T-helper 2 cell treated with Interferon-gamma antibody and Interleukin-4, amounts not matched to agents 5 μg/mL and 100 μg/mL, for 36 hours (primary cell): ENCODE data around the gene DOCK9.

Experiments used
- DNase-seq: peaks from one replicate; pipeline ENCODE4 v3.0.0; 2021; ENCODE audit warnings: low spot score
- H3K27ac Mint-ChIP-seq: one replicate; pipeline ENCODE4 v1.8.0; 2021; ENCODE audit warnings: mild to moderate bottlenecking, mixed read lengths
- H3K27me3 Mint-ChIP-seq: one replicate; pipeline ENCODE4 v1.8.0; 2021; ENCODE audit warnings: low read depth, mixed read lengths
- H3K36me3 Mint-ChIP-seq: one replicate; pipeline ENCODE4 v1.8.0; 2021; ENCODE audit warnings: low read depth, mixed read lengths
- H3K4me1 Mint-ChIP-seq: one replicate; pipeline ENCODE4 v1.8.0; 2021; ENCODE audit warnings: low read depth, mixed read lengths
- H3K4me3 Mint-ChIP-seq: one replicate; pipeline ENCODE4 v1.8.0; 2022; ENCODE audit warnings: mild to moderate bottlenecking, moderate library complexity, mixed read lengths
- H3K9me3 Mint-ChIP-seq: one replicate; pipeline ENCODE4 v1.8.0; 2021; ENCODE audit warnings: mixed read lengths

DOCK9 gene

DNA sequence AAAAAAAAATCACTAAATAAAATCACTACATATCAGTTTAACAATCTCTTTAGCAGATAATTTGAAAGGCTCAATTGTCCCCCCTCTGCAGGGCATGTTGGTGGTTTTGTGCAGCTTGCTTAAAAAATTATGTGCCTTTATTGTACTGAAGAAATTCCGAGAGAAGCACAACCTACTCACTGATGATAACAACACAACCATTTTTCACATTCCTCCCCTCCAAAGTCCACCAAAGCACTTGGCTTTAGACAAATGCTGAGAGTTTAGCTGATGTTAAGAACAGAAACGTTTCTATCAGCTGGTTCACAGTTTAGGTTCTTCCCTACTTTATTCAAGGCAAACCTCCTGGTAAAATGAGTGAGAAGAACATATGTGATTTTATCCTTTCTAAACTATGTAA, 923 bp downstream of the DOCK9 start:
- H3K27me3 Mint-ChIP-seq = no peaks in the 10 kb centered on the region
- H3K4me1 Mint-ChIP-seq = peaks cover 27% of the 10 kb centered on the region
- H3K9me3 Mint-ChIP-seq = no peaks in the 10 kb centered on the region
- H3K27ac Mint-ChIP-seq = no peak overlapping the region
- H3K4me3 Mint-ChIP-seq = no peak overlapping the region
- no peak for DNase-seq
- H3K36me3 Mint-ChIP-seq = peaks cover 2% of the 10 kb centered on the region

DNA sequence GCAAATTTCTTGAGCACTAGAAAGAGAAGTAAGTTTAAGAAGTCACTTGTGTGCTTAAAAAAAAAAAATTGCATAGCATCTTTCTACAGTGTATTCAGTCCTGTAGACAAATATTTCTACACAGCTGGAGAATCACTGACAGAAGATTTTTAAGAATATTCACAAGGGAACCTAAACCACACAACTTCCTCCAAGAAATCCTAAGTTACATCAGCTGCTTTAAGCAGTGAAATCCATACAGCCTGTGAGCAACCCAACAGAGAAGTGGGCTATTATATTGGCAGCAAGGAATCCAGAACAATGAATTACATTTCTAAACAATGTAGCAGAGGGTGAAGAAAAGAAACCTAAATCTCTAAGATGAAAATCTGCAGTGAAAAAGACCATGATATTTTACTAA, 1.5 kb downstream of the DOCK9 start:
- Mint-ChIP-seq H3K9me3 (no peaks in the 10 kb centered on the region), H3K27me3 (no peaks in the 10 kb centered on the region), H3K36me3 (no peaks in the 10 kb centered on the region), H3K27ac (no peak overlapping the region), H3K4me3 (no peak overlapping the region), H3K4me1 (peaks cover 23% of the 10 kb centered on the region)
- DNase-seq = no peak

DNA sequence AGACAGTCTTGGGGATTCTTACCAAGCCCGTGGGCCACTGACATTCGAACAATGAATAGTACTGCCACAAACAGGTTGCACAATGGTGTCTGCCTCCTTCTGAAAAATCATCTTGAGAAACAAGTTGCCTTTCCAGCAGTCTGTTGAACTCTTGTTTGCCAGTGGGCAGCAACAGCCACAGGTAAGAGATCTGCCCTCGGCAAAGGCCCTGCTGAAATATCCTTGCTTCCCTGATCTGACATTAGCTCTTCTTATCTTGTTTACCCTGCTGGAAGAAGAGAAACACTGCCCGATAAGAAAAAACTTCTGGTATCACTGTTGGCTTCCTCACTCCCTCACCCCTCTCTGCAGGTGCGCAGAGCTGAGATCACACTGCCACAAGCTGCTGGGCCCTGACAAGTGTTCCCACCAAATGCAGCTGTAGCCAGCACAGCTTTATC, 2.0 kb downstream of the DOCK9 start:
- no peak for DNase-seq
- H3K27me3 Mint-ChIP-seq = no peaks in the 10 kb centered on the region

DNA sequence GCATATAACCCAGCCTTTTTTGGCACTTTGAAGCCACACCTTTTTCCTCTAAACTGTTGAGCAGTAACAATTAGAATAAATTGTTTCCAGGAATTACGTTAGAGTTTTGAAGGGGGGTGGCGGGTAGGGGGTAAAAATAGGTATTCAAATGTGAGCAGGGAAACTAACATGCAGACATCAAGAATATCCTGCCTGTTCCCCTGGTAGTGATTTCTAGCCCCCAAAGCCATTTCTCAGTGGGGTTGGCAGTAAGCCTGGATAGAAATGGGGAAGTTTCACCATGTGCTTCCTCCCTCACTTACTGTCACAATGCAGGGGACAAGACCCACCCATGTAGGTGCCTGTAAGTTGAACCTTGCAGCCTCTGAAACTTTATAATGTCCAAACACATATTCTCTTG, 3.8 kb downstream of the DOCK9 start:
- DNase-seq = no peak
- no peak overlapping the region for H3K4me3 Mint-ChIP-seq
- peaks cover 33% of the 10 kb centered on the region for H3K4me1 Mint-ChIP-seq
- H3K27ac Mint-ChIP-seq = no peak overlapping the region
- H3K9me3 Mint-ChIP-seq = no peaks in the 10 kb centered on the region
- no peaks in the 10 kb centered on the region for H3K27me3 Mint-ChIP-seq
- no peaks in the 10 kb centered on the region for H3K36me3 Mint-ChIP-seq

More for the DNA sequence above, 2.0 kb downstream of the DOCK9 start:
- Mint-ChIP-seq H3K4me1 (peaks cover 23% of the 10 kb centered on the region), H3K36me3 (no peaks in the 10 kb centered on the region), H3K4me3 (no peak overlapping the region), H3K9me3 (no peaks in the 10 kb centered on the region), H3K27ac (no peak overlapping the region)

DNA sequence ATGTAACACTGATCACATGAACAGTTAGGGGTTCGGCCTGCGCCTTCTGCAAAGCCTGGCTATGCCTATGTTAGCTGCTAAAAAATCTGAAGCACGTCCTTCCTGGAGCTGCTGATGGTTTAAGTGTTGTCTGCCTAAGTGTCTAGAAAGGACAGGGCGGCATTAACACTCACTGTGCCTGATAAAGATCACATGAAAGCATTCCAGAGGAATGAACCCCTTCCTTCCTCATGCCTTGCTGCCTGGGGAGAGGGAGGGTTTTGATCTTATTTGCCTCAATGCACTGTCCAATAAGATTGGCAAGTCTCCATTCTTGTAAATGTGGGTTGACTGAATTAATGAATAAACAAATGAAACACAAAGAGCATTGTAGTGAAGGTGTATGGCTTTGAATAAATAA, 5.2 kb downstream of the DOCK9 start:
- H3K4me3 Mint-ChIP-seq = no peak overlapping the region
- no peaks in the 10 kb centered on the region for H3K27me3 Mint-ChIP-seq
- no peaks in the 10 kb centered on the region for H3K36me3 Mint-ChIP-seq
- peaks cover 36% of the 10 kb centered on the region for H3K4me1 Mint-ChIP-seq
- no peaks in the 10 kb centered on the region for H3K9me3 Mint-ChIP-seq
- DNase-seq = no peak
- H3K27ac Mint-ChIP-seq = no peak overlapping the region

DNA sequence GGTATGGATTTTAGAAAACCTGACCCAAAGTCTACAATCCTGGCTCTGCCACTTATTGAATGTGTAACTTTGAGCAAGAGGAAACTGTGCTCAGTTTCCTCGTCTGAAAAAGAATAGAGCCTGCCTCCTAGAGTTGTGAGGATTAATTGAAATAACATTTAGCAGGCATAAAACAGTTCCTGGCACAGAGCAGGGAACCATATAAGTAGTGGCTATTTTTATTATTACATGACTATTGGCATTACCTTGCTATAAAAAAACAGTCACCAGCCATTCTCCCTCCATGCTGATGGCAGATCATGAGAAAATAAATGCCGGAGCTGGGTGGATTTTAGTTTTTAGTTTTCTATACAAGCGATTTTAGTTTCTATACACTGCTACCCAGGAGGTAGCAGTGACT, 5.8 kb downstream of the DOCK9 start:
- no peak overlapping the region for H3K4me3 Mint-ChIP-seq

DNA sequence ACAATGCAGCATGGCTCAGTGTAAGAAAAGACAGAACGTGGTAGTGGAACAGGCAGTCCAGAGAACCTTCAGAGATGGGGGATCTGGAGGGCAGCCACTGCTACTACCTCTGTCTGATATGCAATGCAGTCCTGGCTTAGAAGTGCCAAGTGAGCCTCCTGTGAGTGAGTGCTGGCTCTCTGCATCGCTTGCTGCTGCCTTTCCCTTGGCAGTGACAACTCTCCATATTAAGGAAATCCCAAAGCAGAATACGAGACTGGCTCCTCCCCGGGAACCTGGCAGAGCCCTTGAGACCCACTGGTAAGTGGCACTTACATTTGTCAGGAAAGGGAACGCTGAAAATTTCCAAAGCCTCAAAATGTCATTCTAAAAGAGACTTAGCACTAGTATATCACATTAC, 7.5 kb downstream of the DOCK9 start:
- Mint-ChIP-seq H3K27ac (no peak overlapping the region), H3K36me3 (no peaks in the 10 kb centered on the region), H3K27me3 (no peaks in the 10 kb centered on the region), H3K4me3 (no peak overlapping the region), H3K9me3 (no peaks in the 10 kb centered on the region), H3K4me1 (peaks cover 20% of the 10 kb centered on the region)
- DNase-seq = no peak

More for the DNA sequence above, 5.8 kb downstream of the DOCK9 start:
- DNase-seq = no peak
- Mint-ChIP-seq H3K4me1 (peaks cover 33% of the 10 kb centered on the region), H3K36me3 (no peaks in the 10 kb centered on the region), H3K27me3 (no peaks in the 10 kb centered on the region), H3K9me3 (no peaks in the 10 kb centered on the region), H3K27ac (no peak overlapping the region)

DNA sequence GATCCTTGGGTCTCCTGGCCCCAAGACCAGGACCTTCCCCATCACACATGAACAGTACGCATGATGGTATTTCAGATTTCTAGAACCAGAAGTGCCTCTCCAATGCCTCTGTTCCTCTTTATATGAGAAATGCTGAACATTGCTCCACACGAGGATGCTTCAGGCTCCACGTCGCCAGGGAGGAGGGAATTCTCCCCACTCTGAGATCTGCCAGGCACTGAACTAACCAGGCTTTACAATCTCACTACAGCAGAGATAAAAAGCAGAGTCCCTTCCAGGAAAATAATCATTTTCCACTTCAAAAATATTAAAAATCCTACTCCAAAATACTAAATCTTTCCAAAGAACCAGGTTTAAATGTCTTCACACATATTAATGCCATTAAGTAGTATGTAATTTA, 10.4 kb downstream of the DOCK9 start:
- Mint-ChIP-seq H3K27me3 (no peaks in the 10 kb centered on the region), H3K4me3 (no peak overlapping the region), H3K36me3 (peaks cover 5% of the 10 kb centered on the region), H3K27ac (no peak overlapping the region), H3K9me3 (peaks cover 5% of the 10 kb centered on the region), H3K4me1 (peaks cover 15% of the 10 kb centered on the region)
- DNase-seq = no peak

DNA sequence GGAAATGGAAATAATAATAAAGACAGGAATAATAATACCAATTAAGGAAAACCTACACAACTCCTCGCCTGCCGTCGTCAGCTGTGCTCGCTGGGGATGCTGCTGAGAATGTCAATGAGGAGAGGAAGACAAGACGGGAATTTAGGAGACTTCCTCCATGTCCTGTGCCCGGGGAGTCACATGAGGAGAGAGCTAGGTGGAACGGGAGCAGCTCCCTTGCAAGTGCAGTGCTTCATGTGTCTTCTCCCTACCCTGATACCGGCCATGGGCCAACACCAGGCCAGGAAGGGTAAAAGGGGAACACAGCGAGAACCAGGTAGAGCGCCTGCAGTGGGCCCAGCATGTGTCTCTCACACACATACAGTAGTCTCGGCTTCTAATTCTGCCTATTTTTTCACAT, 11.8 kb downstream of the DOCK9 start:
- Mint-ChIP-seq H3K4me3 (no peak overlapping the region), H3K36me3 (peaks cover 6% of the 10 kb centered on the region), H3K27me3 (no peaks in the 10 kb centered on the region), H3K9me3 (peaks cover 5% of the 10 kb centered on the region), H3K4me1 (peaks cover 13% of the 10 kb centered on the region), H3K27ac (no peak overlapping the region)
- no peak for DNase-seq

DNA sequence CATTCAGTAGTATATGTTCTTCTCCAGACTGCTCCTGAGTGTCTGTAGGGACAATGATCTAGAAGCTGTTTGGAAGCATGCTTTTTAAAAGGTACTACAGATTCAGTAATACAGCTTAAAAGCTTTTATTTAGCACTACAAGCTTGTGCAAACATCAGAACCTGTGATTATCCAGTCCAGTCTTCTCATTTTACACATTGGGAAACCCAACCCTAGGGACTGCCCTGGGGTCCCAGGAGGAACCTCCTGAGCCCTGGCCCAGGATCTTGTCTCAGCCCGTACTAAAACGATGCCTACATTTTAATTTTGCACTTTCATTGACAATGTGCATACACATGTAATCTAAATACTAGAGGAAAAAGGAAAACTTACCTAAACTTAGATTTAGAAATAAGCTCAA, 12.5 kb downstream of the DOCK9 start:
- Mint-ChIP-seq H3K27me3 (no peaks in the 10 kb centered on the region), H3K36me3 (peaks cover 6% of the 10 kb centered on the region), H3K27ac (no peak overlapping the region), H3K9me3 (peaks cover 5% of the 10 kb centered on the region), H3K4me1 (peaks cover 12% of the 10 kb centered on the region), H3K4me3 (no peak overlapping the region)
- no peak for DNase-seq

DNA sequence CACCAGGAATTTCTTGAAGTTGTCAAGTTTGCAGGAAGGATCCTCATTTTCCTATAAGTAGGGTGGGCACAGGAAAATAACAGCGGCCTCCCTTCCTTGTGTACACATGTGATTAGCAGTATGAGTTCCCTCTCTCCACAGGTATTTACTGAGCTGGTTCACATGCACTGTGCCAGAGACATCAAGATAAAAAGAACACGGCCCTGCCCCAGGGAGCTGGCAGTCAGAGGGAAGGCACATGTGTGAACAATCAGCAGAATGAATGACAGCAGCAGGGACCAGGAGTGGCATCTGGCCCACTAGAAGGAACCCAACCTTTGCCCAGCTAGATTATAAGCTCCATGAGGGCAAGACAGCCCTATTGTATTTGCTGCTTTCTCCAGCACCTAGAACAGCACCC, 13.9 kb downstream of the DOCK9 start:
- Mint-ChIP-seq H3K4me3 (no peak overlapping the region), H3K27me3 (no peaks in the 10 kb centered on the region), H3K9me3 (peaks cover 5% of the 10 kb centered on the region), H3K36me3 (peaks cover 6% of the 10 kb centered on the region), H3K4me1 (peaks cover 6% of the 10 kb centered on the region), H3K27ac (no peak overlapping the region)
- no peak for DNase-seq

DNA sequence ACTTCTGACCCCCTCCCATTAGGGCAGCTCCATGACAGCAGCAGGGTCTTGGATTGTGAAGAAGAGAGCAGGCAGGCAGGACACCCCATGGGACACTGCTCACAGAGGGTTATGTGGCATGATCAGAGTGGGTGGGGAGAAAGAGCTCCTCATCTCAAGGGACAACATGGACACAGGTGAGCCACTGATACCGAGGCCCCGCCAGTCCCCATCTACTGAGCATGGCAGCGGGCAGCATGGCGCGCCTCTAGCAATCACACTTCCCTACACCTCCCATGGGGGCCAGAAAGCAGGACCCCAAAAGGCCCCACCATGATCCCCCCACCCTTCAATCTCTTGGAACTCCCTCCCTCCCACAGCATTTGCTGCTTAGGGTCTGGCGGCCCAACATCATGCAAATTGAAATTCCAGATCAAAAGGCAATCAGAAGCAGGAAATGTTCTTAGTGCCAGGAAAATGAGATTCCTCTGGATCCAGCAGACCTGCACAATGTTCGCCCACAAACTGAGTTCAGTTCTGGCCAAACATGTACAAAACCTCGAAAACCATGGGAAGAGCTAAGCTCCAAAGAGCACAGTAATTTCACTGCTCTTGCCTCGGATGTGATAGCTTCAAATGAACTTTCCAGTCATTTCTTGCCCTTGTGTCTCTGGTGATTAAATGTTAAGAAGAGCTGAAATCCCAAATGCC, 14.8 kb downstream of the DOCK9 start:
- Mint-ChIP-seq H3K4me3 (no peak overlapping the region), H3K27ac (no peak overlapping the region), H3K36me3 (peaks cover 6% of the 10 kb centered on the region), H3K9me3 (peaks cover 5% of the 10 kb centered on the region), H3K27me3 (no peaks in the 10 kb centered on the region), H3K4me1 (peaks cover 4% of the 10 kb centered on the region)
- DNase-seq = no peak

DNA sequence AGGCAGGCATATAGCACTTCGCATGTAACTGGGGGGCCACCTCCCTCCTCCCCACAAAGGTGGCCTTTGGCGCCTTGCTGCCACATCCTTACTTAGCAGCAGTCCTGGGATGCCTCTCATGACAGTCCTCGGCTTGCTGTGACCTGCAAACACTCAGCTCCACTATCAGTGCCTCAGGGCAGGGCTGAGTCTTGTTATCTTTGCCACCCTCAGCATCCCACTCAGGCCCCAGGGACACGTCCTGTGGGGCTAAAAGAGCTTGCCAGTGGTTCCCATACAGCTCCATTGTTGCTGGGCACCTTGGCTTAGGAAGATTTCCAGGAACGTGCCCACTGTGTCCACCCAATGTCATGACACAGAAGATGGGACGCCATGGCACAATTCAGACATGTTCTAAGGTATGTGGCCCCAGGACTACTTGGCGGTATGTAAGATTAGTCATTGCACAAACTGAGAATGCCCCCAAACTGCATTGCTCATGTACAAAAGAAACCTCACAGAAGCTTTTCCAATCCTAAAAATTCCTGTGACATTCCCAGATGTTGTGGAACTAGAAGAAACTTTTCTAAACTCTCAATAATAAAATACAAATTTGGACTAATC, 16.3 kb downstream of the DOCK9 start:
- Mint-ChIP-seq H3K4me1 (peaks cover 4% of the 10 kb centered on the region), H3K27ac (no peak overlapping the region), H3K4me3 (no peak overlapping the region), H3K36me3 (peaks cover 6% of the 10 kb centered on the region), H3K9me3 (peaks cover 5% of the 10 kb centered on the region), H3K27me3 (no peaks in the 10 kb centered on the region)
- no peak for DNase-seq

DNA sequence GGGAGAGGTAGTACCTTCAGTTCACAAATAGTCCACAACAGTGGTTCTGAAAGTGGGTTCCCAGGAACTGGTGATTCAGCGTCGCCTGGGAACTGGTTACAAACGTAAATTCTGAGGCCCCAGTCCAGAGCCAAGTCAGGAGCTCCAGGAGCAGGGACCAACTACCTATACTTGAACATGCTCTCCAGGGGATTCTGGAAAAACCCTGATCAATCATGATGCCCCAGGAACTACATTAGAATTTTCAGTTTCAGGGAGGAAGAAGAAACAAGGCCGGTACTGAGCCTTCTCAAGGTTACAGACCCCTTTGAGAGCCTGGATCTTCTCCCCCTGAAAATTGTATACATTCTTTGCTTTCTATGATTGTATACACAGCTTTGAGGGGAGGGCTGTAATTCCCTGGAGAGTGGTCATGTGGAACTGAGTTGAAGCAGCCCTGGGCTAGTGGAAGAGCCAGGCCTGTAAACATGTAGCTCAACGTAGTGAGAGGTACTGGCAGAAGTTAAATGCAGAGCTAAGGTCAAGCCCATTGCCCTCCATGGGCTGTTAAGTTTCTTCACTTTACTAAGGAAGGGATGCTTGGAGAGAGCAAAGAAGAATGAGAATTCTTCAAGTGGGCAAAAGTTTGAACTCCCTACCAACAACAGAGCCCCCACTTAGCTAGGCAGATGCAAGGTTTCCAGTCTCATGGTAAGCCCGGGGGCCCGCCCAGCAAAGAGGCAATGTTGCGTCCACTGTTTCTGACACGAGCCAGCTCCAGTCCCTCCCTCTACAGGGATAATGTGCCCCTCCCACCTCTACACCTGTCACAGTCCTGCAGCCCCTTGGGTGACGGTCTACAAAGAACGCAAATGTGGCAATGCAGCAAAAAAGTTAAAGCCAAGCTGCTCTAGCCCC, 17.0 kb downstream of the DOCK9 start:
- Mint-ChIP-seq H3K9me3 (peaks cover 5% of the 10 kb centered on the region), H3K4me3 (no peak overlapping the region), H3K27me3 (no peaks in the 10 kb centered on the region), H3K4me1 (peaks cover 4% of the 10 kb centered on the region), H3K27ac (no peak overlapping the region), H3K36me3 (peaks cover 6% of the 10 kb centered on the region)
- DNase-seq = no peak
